HG03103 (cell line): ENCODE measurements around the gene FASN.

Experiments
- ATAC-seq: cut with Tn5 transposase; IDR thresholded peaks from one replicate; pipeline ENCODE4 v1.9.1; 2021; ENCODE audit warnings: low read depth; ENCODE audit not compliant: unreplicated experiment

The FASN gene

GRCh38 chr17:82078433-82078832 lies 19.6 kb downstream of the FASN start:
- ATAC-seq = no peak

- ATAC-seq = no peak
Observed at GRCh38 chr17:82077617-82078358, 20.2 kb downstream of the FASN start.

- no peak for ATAC-seq
Observed at GRCh38 chr17:82076785-82077591, 21.0 kb downstream of the FASN start.

GRCh38 chr17:82076018-82076784 lies 21.8 kb downstream of the FASN start:
- ATAC-seq = no peak

GRCh38 chr17:82073446-82073845 lies 24.6 kb downstream of the FASN start:
- no peak for ATAC-seq

DNA sequence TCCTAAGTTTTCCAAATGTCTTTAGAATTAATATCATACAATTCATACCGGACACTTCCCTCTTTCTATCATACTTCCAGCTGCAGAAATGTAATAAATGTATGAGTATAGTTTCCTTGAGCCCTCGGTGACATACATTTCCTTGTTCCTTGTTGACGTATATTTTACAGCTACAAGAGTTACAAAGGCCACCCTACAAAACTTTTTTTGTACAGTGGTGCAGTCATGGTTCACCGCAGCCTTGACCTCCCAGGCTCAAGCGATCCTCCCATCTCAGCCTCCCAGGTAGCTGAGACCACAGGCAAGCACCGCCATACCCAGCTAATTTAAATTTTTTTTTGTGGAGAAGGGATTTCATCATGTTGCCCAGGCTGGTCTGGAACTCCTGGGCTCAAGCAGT lies 25.2 kb downstream of the FASN start:
- no peak for ATAC-seq

DNA sequence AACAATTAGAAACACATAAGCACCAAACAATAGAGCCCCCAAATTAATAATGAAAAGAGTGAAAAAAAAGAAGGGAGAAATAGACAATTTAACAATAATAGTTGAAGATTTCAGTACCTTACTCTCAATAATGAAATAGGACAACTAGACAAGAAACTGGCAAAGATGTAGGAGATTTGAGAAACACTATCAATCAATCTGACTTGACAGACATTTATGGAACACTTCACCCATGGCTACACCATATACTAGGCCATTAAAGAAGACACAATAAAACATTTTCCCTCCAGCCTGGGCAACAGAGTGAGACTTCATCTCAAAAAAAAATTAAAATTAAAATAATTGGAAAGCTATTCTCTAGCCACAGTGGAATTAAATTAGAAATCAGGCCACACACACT lies 27.4 kb downstream of the FASN start:
- no peak for ATAC-seq

DNA sequence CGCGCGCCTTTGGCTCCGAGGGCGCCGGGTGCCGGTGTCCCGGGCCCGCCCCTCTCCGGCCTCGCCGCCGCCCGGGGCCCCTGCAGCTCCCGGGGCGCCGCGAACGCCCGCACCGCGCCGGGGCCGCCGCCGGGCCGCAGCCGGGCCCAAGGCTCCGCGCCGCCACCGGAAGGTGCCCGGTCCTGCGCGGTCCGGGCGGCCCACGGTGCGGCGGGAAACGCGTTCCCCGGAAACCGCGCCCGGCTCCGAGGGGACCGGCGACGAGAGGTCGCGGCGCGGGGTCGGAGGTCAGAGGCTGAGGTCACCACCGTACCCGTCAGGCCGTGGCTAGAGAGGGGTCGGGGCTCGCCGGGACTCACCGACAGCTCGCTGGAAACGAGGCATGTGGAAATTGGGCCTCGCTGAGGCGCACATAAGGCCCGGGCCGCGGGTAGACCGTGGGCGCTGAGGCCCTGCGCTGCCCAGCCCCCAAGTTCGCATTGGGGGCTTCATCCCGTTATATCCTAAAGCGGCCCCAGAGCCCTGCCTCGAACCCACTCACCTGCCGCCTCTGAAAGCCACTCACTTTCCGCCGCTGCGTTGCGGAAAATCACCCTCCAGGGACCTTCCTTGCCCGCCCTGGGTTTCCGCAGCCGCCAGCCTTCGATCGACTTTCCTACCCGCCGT lies 32.3 kb downstream of the FASN start, which contains the start of gene DUS1L:
Gene DUS1L (minus strand): TSS at position 167 of the 666 bp plus-strand sequence. CDS start 745 bp downstream, outside the sequence.
- ATAC-seq = no peak

DNA sequence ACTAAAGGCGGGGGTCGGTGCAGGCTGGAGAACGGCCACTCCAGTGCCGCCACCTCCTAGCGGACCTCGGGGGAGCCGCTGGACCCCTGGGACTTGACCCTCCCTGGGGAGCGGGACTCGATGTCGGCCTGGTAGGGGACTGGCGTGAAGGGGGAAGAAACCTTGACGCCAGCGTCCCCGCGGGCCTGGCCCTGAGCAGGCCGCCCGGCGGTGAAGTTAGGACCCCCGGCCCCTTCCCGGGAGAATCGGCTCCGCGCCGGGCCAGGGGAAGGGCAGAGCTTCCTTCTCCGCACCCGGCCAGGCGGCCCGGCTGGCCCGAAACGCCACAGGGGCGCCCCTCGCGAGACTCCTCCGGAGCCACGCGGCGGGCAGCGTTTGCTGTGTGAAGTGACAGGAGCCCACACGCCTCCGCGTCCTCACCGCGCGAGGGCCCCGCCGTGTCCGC lies 32.8 kb downstream of the FASN start:
- ATAC-seq = no peak

- no peak for ATAC-seq
Observed at GRCh38 chr17:82064433-82065192, 33.4 kb downstream of the FASN start.

DNA sequence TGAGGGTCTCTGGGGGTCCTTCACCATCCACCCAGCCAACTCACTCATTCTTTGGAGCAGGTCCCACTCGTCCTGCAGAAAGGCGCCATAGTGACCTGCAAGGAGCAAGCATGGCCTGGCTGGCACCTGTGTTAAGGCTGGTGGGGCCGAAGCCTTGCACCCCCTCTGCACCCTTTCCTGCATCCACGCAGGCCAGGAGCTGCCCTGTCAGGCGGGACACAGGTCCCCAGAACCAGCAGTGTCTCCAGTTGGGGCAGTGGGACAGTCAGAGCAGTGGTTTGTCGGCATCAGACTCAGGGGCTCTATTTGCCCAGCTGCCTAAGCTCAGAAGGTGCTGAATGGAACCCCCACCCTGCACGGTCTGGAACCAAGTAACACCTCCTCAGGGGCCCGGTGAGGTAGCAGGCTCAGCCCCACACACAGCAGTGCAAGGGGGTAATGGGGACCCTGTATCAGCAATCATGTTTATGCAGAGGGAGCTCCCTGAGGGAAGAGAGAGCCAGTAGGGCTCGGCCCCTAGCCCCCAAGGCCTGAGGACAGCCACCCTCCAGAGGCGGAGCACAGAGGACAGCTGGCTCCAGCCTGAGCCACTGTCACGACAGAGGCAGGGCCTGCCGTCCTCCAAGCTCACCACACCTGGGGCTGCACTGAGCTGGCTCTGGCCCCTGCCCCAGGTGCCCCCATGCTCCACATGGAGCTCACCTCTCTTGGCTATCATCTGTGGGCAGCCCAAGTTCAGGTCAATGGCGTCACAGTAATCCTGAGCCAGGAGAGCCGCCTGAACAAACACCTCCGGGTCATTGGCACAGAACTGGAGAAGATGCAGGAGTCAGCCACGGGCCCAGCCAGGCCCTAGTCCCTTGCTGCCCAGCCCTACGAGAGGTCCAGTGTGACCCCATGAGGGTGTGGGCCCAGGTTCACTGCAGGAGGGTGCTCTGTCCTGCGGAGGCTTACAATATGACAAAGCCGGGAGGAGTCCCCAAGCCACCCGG lies 34.3 kb downstream of the FASN start:
- no peak for ATAC-seq

DNA sequence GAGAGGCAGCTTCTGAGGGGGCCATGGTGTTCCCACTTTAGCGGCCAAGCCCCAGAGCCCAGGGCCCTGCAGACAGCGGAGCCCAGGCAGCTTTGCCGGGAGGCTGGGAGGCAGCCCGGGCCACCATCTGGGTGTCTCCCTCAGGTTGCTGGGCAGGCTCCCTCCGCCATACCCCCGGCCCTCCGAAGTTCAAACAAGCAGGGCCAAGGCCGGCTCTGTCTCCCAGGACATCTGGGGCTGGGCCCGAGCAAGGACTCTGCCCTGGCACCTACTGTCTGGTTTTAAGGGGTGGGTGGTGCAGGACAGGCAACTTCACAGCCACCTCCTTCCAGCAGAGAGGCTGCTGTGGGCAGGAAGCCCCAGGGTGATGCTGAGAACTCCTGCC lies 35.1 kb downstream of the FASN start:
- ATAC-seq = no peak

GRCh38 chr17:82062076-82062983 lies 35.7 kb downstream of the FASN start:
- ATAC-seq = no peak

DNA sequence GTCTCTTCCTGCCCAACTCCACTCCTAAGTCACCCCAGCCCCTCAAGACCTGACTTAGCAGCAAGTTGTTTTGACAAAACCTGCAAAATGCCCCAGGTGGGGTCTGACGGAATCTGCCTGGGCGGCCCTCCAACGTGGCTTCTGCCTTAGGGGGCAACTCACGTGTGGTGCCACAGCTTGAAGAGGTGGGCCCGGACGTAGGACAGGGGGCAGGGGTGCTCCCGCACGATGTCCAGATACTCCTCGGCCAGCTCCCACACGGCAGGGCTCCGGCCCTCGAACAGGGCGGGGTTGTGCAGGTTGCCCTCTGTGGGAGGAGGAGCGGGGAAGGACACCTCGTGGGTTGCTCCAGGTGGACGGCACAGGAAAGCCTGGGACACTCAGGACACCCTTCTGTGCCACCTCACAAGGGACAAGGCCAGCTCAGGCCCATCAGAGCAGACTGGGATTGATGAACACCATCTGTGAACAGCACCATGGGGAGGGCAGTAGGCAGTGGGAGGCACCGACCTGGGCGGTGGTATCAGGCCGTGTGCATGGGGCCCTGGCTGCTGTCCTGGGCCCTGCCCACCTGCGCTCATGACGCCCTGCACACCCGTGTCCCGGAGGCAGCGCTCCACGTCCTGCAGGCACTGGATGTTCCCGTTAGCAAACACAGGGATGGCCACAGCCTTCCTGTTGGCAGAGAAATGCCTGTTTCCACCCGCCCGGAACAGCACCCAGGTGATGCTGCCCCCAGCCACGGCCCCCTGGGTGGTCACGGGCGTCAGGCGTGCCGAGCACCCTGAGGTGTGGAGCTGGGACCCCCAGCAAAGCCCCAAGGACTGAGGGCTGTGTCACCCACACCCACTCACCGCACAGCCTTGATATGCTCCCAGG lies 36.8 kb downstream of the FASN start:
- ATAC-seq = no peak

DNA sequence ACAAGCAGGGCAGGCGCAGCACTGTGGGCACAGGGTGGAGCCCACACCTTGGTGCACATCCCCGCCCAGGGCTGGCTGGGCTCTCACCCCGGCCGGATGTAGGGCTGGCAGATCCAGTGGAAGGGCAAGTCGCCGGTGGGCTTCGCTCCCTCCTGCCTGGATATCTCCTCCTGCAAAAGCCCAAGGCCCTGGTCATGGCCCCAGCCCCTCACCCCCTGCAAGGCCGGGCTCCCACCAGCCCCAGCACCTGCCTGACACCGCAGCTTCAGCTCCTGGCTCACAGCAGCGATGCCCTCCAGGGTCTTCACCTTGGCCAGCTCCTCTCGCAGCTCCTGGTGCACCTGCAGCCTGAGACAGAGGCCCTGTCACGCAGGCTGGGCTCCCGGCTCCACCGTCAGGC lies 37.4 kb downstream of the FASN start:
- ATAC-seq = no peak

DNA sequence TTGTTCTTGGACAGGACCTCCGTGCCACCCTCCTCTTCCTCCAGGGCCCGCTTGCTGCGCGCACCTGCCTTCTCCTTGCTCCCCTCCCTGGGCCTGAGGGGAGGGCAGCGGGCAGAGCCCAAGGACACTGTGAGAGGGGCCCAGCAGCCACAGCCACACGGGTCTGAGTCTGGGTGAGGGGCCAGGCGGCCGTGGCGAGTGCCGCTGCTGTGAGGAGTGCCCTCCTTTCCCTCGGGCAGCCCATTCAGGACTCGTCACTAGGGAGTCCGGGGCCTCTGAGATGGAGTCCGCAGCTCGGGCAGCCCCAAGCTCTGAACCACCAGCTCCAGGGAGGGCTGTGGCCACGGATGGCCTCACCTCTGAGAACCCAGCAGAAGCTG lies 38.0 kb downstream of the FASN start:
- ATAC-seq = no peak
